ENCODE measurements around the gene PIK3IP1.

Gene PIK3IP1

DNA sequence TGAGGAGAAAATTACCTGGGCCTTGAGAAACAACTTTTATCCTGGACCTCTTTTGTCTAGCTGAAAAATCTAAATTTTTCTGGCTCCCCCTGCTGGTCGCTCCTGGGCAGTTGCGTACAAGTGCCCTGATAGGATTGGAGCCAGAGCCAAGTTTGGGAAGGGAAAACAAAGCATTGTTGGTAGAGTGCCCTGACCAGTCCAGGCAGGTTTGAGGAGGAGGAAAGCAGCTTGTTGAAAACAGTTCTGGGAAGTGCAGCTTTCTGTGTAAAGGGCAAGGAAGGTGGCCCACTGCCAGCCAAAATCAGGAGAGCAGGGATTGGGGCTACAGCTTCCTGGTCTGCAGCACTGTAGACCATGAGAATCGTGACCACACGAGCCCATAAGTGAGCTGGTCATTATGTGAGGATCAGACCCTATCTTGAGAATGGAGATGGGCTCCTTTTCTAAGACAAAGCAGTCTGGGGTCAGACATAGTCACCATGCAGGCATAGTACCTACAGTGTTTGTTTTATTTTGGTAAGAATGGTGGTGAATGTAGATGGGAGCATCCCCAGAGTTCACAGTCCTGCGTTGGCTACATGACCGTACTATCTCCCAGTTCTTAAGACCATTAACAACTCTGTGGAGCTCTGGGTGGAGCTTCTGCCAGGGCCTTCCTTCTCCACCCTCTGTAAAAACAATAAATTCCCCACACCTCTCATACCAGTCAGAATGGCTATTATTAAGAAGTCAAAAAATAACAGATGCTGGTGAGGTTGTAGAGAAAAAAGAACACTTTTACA is 21.3 kb upstream of the PIK3IP1 start:
- in situ Hi-C loops (cut with MboI; ENCODE audit: low pct_unique_long_range_greater_than_20kb, low sequenced_read_pairs), result no loop called here
- DNase-seq, result peak; percentile 62

- in situ Hi-C loops (cut with MboI; ENCODE audit: low pct_unique_long_range_greater_than_20kb, low sequenced_read_pairs), result no loop called here
- no peak for DNase-seq
Measured at GRCh38 chr22:31308181-31308580, 15.9 kb upstream of the PIK3IP1 start.

DNA sequence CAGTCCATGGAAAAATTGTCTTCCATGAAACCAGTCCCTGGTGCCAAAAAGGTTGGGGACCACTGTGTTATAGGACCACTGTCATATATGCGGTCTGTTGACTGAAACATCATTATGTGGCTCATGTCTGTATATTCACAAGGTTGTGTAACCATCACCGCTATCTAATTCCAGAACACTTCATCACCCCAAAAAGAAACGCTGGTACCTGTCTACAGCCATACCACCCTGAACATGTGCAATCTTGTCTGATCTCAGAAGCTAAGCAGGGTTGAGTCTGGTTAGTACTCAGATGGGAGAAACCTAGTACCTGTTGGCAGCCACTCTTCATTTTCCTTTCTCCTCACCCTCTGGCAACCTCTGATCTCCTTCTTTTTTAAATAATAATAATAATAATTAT is 12.9 kb upstream of the PIK3IP1 start:
- in situ Hi-C loops (cut with MboI; ENCODE audit: low pct_unique_long_range_greater_than_20kb, low sequenced_read_pairs), result no loop called here
- no peak for DNase-seq

- DNase-seq, result no peak
- in situ Hi-C loops (cut with MboI; ENCODE audit: low pct_unique_long_range_greater_than_20kb, low sequenced_read_pairs), result no loop called here
Measured at GRCh38 chr22:31302537-31302936, 10.2 kb upstream of the PIK3IP1 start.

DNA sequence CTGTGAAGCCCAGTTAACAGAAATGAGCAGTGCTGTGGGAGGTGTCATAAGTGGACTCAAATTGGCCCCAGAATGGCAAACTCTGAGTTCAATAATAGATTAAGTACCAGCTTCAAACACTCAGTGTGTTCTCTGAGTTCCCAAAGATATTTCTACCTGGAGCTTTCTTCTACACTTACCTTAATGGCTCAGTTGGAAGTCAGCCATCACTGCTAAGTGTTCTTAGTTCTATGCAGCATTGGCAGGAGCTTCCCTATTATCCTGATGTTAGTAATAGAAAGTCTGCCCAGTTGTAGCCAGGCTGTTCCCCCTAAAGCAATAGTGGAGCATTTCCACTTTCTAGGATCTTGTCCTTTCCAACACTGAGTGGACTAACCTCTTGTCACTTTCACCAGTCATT is 9.7 kb upstream of the PIK3IP1 start:
- no peak for DNase-seq
- in situ Hi-C loops (cut with MboI; ENCODE audit: low pct_unique_long_range_greater_than_20kb, low sequenced_read_pairs), result no loop called here

- no peak for DNase-seq
- in situ Hi-C loops (cut with MboI; ENCODE audit: low pct_unique_long_range_greater_than_20kb, low sequenced_read_pairs), result no loop called here
Measured at GRCh38 chr22:31300896-31301295, 8.6 kb upstream of the PIK3IP1 start.

DNA sequence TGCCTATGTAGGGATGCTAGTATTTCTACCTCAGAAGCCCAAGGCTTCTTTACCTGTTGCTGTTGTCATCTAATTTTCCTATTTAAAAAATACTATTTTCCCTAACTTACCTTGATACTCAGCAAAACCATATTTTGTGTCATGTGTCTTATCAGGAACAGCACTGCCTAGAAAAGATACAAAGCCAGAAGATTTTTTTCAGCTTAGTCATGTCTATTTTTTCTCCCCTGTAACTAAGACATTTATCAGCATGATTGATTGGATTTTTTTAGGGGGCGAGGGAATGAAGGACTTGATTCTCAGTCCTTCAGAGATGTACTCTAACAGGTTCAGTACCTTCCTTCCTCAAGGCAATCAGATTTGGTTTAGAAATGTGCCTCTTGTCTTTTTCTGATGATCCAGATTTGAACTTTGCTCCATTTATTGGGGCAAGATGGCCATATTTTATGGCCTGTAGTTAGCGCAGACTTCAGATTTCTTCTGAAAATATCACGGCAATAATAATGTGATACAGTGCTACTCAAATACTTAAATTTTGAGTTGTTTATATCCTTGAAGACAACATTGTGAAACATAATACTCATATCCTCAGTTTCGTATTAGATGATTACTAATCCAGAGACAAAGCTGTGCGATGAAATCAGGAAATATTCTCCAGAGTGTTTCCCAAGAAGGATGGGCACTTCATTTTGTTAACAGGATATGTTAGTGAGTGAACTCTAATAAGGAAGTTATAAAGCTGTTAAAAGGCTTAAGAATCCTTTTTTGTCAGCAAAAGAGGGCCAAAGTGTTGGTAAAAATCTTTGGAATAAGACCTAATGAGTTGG is 3.8 kb upstream of the PIK3IP1 start:
- in situ Hi-C loops (cut with MboI; ENCODE audit: low pct_unique_long_range_greater_than_20kb, low sequenced_read_pairs), result no loop called here

GRCh38 chr22:31295360-31295759 is 3.1 kb upstream of the PIK3IP1 start:
- DNase-seq, result no peak
- in situ Hi-C loops (cut with MboI; ENCODE audit: low pct_unique_long_range_greater_than_20kb, low sequenced_read_pairs), result no loop called here

More for the DNA sequence above, 3.8 kb upstream of the PIK3IP1 start:
- DNase-seq, result no peak

- in situ Hi-C loops (cut with MboI; ENCODE audit: low pct_unique_long_range_greater_than_20kb, low sequenced_read_pairs), result no loop called here
- DNase-seq, result no peak
Measured at GRCh38 chr22:31291481-31292235, 630 bp downstream of the PIK3IP1 start.

GRCh38 chr22:31290494-31291471 is 1.5 kb downstream of the PIK3IP1 start:
- in situ Hi-C loops (cut with MboI; ENCODE audit: low pct_unique_long_range_greater_than_20kb, low sequenced_read_pairs), result no loop called here
- DNase-seq, result peak; percentile 92

GRCh38 chr22:31289344-31289743 is 2.9 kb downstream of the PIK3IP1 start:
- in situ Hi-C loops (cut with MboI; ENCODE audit: low pct_unique_long_range_greater_than_20kb, low sequenced_read_pairs), result no loop called here
- DNase-seq, result no peak

GRCh38 chr22:31288496-31289240 is 3.6 kb downstream of the PIK3IP1 start:
- in situ Hi-C loops (cut with MboI; ENCODE audit: low pct_unique_long_range_greater_than_20kb, low sequenced_read_pairs), result no loop called here
- no peak for DNase-seq

DNA sequence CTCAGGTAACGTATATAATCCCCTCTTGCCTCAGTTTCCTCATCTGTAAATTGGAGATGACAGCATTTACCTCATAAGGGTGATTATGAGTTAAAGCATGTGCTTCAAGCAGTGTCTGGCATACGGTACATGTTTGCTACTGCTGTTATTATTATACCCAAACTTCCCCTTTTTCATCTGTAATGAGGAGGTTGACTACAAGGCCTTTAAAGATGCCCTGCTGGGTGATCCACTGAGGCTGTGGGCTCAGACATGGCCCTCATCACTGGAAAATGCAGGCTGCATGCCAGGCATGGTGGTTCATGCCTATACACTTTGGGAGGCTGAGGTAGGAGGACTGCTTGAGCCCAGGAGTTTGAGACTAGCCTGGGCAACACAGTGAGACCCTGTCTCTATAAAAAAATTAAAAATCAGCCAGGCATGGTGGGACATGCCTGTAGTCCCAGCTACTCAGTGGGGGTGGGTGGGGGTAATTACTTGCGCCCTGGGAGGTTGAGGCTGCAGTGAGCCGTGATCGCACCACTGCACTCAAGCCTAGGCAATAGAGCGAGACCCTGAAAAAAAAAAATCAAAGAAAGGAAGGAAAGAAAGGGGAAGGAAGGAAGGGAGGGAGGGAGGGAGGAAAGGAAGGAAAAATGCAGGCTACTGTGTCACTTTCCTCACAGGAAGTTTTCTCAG is 4.3 kb downstream of the PIK3IP1 start:
- in situ Hi-C loops (cut with MboI; ENCODE audit: low pct_unique_long_range_greater_than_20kb, low sequenced_read_pairs), result no loop called here
- DNase-seq, result peak; percentile 59

DNA sequence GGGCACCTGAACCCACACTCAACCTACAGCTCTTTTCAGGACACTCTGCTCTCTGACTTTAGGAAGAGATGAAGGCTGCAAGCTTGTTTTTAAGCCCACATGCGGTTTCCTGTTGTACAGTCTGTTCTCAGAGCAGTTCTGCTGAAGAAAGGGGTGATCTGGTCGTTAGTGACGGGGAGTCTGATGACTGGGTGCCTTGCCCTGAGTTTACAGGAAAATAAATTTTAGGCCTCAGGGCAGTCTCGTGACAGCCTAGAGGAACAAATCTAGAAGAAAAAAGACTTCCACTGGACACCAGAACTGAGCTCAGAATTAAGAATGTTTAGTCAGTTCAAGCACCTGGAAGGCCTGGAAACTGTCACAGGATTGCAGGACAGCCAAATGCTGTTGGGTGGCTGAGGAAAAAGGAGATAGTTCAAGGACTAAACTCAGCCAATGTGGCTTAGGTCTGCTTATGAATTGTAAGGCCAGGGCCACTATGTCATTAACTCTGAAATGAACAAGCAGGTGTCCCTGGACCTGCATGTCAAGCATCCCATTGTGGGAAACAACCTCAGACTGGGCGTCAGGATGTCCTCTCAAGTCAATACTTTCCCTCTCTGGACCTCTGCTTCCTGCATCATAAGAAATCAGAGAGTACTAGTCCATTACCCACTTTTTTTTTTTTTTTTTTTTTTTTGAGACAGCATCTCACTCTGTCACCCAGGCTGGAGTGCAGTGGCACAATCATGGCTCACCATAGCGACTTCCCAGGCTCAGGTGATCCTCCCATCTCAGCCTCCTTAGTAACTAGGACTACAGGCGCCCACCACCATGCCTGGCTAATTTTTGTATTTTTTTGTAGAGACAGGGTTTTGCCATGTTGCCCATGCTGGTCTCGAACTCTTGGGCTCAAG is 5.7 kb downstream of the PIK3IP1 start:
- DNase-seq, result peak; percentile 57
- in situ Hi-C loops (cut with MboI; ENCODE audit: low pct_unique_long_range_greater_than_20kb, low sequenced_read_pairs), result no loop called here

- no peak for DNase-seq
- in situ Hi-C loops (cut with MboI; ENCODE audit: low pct_unique_long_range_greater_than_20kb, low sequenced_read_pairs), result no loop called here
Measured at GRCh38 chr22:31284281-31285155, 7.8 kb downstream of the PIK3IP1 start.
